ENCODE data around the gene LRCH1.
"Not testable (repeated sequence)": the region's sequence is repeated elsewhere in the genome, so short reads cannot be mapped to it uniquely, and the experiment has no call there.

LRCH1 gene

GRCh38 chr13:46747031-46747820 is 194.3 kb downstream of the LRCH1 start:
- no peak for DNase-seq (ENCODE audit: low read depth in 3 of 3)

GRCh38 chr13:46748300-46748699 is 195.3 kb downstream of the LRCH1 start:
- no peak for DNase-seq (ENCODE audit: low read depth in 3 of 3)

DNA sequence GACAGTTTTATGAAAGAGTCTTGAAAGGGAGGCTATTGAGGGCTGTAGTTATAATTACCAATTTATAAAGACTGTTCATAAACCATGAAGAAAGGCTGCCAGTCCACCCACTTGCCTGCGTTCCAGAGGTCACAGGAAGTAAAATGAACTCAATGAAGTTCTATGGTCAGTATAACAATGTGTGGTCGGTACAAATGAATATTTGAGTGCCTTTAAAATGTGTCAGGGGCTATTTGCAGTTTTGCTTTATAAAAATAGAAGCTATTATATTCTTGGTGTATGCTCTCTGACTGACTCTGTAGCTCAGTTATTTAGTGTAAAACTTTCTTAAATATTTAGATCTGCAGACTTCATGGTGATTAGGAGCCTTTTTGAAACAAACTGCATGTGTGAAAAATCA is 197.0 kb downstream of the LRCH1 start:
- DNase-seq (ENCODE audit: low read depth in 3 of 3): no peak

DNA sequence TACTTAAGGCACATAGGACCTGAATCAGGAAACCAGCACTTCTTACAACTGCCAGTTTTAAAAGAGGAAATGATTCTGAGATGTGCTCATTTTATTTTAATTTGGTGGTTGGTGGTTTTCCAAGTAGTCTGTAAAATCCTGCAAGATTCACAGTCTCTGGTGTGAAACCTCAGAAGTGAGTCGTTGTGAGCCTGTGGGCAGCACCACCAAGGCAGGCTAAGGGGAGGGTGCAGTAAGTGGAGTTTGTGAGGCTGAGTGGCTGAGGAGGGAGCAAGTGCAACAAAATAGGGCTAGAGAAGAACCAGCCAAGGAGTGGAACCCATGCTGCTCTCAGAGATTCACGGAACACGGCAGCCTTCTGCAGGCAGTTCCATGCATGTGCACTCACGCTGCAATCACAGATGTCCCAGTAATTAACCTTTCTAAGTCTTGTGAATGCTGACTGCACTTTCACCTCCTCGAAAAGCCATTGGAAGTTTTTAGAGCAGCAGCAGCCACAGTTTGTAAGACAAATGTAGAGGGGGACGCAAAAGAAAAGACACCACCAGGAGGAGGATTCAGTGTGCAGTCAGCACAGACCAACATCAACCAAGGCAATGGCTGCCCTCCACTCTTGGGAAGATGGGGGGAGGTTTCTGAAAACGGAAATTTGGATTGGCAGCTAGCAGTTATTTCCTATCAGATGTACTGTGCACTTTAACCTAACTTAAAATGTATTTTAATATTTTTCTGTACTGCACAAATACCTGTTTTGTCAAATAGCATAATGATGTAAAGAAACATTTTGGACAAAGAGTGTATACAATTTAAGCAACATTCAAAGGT is 199.1 kb downstream of the LRCH1 start:
- peak in 1 of 3 experiments; percentile 2 for DNase-seq (ENCODE audit: low read depth in 3 of 3)

DNA sequence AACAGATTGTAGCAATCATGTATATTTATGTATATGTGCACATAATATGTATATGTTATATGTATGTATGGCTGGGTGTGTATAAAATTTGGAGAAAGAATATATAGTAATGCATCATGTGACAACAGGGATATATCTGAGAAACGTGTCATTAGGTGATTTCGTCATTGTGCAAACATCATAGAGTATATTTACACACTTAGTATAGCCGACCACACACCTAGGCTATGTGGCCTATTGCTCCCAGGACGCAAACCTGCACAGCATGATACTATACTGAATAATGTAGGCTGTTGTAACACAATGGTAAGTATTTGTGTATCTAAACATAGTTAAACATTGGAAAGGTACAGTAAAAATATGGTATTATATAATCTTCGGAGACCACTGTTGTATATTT is 200.2 kb downstream of the LRCH1 start:
- DNase-seq (ENCODE audit: low read depth in 3 of 3): no peak

- no peak for DNase-seq (ENCODE audit: low read depth in 3 of 3)
Observed at GRCh38 chr13:46753917-46754316, 200.9 kb downstream of the LRCH1 start.

GRCh38 chr13:46754812-46755211 is 201.8 kb downstream of the LRCH1 start:
- DNase-seq (ENCODE audit: low read depth in 3 of 3): no peak

GRCh38 chr13:46755508-46755907 is 202.5 kb downstream of the LRCH1 start:
- not testable (repeated sequence) for DNase-seq (ENCODE audit: low read depth in 3 of 3)

GRCh38 chr13:46756977-46757376 is 204.0 kb downstream of the LRCH1 start:
- DNase-seq (ENCODE audit: low read depth in 3 of 3): no peak

DNA sequence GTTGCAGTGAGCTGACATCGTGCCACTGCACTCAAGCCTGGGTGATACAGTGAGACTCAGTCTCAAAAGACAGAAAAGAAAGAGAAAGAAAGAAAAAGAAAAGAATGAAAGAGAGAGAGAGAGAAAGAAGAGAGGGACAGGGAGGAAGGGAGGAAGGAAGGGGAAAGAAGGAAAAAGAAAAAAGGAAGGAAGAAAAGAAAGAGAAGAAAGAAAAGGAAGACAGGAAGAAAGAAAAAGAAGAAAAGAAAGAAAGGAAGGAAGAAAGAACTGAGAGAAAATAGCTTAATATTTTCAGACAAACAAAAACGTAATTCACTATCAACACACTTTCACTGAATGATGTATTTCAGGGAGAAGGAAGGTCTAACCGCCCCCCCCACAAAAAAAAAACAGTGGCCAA is 204.7 kb downstream of the LRCH1 start:
- DNase-seq (ENCODE audit: low read depth in 3 of 3): no peak

- DNase-seq (ENCODE audit: low read depth in 3 of 3): no peak
Observed at GRCh38 chr13:46759846-46760245, 206.9 kb downstream of the LRCH1 start.

- no peak for DNase-seq (ENCODE audit: low read depth in 3 of 3)
Observed at GRCh38 chr13:46761174-46761573, 208.2 kb downstream of the LRCH1 start.

- no peak for DNase-seq (ENCODE audit: low read depth in 3 of 3)
Observed at GRCh38 chr13:46761866-46762265, 208.9 kb downstream of the LRCH1 start.

DNA sequence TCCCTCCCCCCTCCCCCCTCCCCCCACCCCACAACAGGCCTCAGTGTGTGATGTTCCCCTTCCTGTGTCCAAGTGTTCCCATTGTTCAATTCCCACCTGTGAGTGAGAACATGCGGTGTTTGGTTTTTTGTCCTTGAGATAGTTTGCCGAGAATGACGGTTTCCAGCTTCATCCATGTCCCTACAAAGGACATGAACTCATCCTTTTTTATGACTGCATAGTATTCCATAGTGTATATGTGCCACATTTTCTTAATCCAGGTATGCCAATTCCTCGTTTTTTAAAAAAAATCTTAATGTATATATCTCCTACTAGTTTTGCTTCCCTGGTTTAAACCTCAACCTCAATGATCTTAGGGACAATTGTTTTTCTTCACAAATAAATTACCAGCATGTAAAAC is 217.0 kb downstream of the LRCH1 start:
- DNase-seq (ENCODE audit: low read depth in 3 of 3): not testable (repeated sequence)

DNA sequence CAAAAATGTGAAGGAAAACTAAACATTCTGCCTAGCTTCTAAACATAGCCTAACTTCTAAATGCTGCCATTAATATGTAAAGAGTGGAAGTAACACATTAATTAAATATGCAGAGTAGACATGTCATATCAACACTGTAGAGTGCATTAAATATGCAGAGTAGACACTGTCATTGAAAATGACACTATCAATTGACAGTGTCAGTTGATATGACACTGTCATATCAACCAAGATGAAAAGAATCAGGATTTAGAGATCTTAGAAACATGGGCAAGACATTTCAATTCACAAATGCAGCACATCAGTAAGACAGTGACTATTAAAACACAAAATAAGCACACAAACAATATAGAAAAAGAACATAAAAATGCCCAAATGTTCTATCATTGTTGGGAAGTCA is 218.7 kb downstream of the LRCH1 start:
- DNase-seq (ENCODE audit: low read depth in 3 of 3): no peak

DNA sequence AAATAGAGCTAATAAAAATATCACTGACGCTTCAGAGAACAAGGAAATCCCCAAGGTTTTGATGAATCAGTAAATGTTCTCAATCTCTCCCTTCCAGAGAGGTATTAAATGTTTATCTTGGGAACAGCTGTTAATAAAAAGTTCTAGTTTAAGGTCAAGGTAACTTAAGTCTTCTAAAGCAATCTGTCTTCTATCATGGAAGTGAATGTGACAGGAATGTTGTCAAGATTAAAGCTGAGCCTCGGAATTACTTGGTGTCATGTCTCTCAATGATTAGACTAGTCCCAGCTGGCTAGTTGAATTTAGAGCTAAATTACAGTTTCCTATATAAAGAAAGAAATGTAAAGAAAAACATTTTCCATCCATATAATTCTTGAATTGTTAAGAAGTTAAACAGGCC is 220.6 kb downstream of the LRCH1 start:
- no peak for DNase-seq (ENCODE audit: low read depth in 3 of 3)

DNA sequence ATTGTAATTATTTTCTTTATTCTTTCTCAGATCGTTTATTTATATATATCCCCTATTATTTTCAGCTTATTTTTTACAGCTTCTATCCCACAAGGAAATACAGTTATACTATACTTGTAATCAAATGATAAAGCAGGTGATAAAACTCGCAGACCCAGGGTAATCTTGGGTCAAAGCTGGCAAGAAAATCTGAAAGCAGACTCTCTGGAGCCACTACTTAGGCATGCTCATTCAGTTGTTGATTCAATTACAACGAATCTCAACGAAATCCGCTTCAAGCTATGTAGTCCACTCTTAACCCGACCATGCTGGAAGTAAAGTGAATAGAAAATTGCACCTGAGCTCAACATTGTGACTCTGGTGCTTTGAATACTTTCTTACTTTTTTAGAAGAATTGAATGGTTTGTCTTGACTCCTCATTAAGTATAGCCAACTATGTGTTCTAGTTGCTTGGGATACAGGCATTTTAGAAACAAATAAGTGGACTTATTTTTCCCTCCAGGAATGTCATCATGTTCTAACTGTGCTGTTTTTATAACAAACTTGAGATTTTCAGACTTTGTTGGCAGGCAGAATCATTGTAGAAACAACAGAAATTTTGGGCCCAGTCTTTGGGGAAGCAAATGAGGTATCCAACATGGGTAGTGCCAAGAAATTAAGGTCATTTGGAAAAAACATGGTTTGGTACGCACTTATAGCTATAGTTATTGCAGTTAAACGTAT is 222.6 kb downstream of the LRCH1 start:
- no peak for DNase-seq (ENCODE audit: low read depth in 3 of 3)

- no peak for DNase-seq (ENCODE audit: low read depth in 3 of 3)
Observed at GRCh38 chr13:46778095-46778494, 225.1 kb downstream of the LRCH1 start.

GRCh38 chr13:46778890-46779289 is 225.9 kb downstream of the LRCH1 start:
- DNase-seq (ENCODE audit: low read depth in 3 of 3): no peak

DNA sequence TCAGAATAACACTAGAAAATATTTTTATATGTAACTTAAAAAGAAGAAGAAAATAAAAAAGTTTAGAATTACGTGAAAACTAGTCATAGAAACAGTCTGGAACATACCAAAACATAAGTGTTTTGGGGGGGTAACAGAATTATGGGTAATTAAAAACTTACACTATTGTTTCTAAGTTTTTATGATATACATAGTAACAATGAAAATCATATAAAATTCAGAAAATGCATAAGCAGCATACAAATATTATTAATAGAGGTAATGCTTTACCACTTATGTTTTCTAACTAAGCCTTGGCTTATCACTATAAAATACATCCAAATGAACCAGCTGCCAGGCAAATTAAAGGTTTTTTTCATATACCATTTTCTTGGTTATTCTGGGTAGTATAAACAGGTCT is 229.1 kb downstream of the LRCH1 start:
- no peak for DNase-seq (ENCODE audit: low read depth in 3 of 3)

DNA sequence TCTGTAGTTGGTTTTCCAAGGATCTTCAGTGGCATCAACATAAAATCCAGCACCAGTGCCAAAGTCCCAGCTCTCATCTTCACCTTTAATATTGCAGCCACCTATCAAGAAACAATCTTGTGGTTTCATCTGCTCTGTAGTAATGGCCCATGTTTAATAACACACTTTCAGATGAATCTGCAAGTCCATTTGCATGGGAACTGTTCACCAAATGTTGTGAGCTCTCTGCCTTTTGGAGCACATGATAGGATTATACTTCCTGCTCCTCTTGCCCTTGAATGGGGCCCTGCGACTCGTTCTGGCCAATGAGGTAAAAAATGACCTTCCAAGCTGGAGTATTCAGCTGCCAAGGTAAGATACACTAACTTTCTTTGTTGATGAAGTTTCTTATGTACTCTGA is 229.7 kb downstream of the LRCH1 start:
- no peak for DNase-seq (ENCODE audit: low read depth in 3 of 3)

- DNase-seq (ENCODE audit: low read depth in 3 of 3): no peak
Observed at GRCh38 chr13:46783504-46783903, 230.5 kb downstream of the LRCH1 start.

Data from stimulated activated CD4-positive, alpha-beta T cell treated with anti-CD3 and anti-CD28 coated beads, TNF-alpha, amount 100 ng/mL, for 4 hours (primary cell).